Measurements from ENCODE around the gene ATP5PF.

Gene ATP5PF

DNA sequence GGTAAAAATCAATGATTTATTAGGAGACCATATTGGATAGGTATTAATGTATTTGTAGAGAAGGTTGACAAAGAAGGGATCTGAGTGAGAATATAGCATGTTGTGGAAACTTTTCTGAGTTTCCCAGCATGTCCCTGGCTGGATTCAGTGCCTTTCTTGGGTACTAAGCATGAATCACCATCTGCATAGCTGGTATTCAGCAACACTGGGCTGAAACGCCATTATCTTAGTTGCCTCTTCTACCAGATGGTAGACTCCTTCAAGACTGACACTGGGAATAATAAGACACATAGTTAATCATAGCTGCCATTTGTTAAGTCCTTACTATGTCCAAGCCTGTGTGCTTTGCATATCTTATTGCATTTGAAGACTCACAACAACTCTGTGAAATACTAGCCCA is 45.5 kb downstream of the ATP5PF start:
- Histone ChIP-seq H3K4me1 (ENCODE audit: control insufficient read depth, insufficient read depth, low read length, unreplicated experiment) (no peaks in the 10 kb centered on the region), H3K36me3 (ENCODE audit: insufficient read depth, low read length) (no peaks in the 10 kb centered on the region), H2AFZ (ENCODE audit: low read length, unreplicated experiment) (no peak overlapping the region), H3K27ac (ENCODE audit: low read depth, low read length) (no peak overlapping the region), H3K4me3 (ENCODE audit: low read depth, low read length) (no peak overlapping the region), H3K79me2 (ENCODE audit: control insufficient read depth, insufficient read depth, low read length, unreplicated experiment) (no peaks in the 10 kb centered on the region), H3K27me3 (ENCODE audit: insufficient read depth, low read length) (no peaks in the 10 kb centered on the region)

DNA sequence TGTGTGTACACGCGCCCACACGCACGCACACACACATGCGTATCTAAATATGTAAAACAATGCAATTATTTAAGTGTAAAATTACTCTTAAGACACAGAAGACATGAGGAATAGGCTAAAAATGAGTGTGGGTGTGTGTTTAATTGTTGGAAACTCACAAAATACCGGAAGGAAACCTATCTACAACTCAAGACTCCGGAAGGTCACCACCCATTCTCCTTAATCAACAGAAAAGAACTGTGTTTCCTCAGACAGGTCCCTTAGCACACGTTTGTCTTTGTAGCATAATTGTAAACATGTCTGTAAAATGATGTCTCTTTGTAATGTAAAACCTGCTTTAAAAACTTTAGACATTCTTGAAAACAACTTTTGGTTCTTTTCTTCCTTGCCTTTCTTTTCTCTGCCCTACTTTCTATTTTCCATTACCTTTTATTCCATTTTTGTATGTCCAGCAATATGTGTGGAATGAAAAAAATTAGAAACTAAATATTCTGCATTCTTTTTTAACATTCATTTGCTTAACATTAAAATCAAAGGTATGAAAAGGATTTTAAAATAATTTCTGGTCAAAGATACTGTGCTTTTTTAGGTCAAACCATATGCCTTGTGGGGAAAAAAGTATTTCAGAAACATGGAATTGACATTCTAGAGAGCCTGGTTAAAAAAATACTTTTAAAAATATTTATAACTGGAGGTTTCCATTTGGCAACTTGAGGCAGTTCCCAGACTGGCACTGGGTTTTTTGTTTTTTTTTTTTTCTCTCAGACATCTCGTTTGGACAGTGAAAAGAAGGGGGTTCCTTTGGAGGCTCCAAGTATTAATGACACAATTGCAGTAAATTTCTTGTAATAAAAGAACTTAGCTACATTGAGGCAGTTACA is 46.2 kb downstream of the ATP5PF start:
- H3K27ac ChIP-seq (ENCODE audit: low read depth, low read length), result no peak overlapping the region
- no peaks in the 10 kb centered on the region for H3K4me1 ChIP-seq (ENCODE audit: control insufficient read depth, insufficient read depth, low read length, unreplicated experiment)
- no peak overlapping the region for H2AFZ ChIP-seq (ENCODE audit: low read length, unreplicated experiment)
- no peaks in the 10 kb centered on the region for H3K79me2 ChIP-seq (ENCODE audit: control insufficient read depth, insufficient read depth, low read length, unreplicated experiment)
- no peaks in the 10 kb centered on the region for H3K27me3 ChIP-seq (ENCODE audit: insufficient read depth, low read length)
- H3K36me3 ChIP-seq (ENCODE audit: insufficient read depth, low read length), result no peaks in the 10 kb centered on the region
- H3K4me3 ChIP-seq (ENCODE audit: low read depth, low read length), result no peak overlapping the region

DNA sequence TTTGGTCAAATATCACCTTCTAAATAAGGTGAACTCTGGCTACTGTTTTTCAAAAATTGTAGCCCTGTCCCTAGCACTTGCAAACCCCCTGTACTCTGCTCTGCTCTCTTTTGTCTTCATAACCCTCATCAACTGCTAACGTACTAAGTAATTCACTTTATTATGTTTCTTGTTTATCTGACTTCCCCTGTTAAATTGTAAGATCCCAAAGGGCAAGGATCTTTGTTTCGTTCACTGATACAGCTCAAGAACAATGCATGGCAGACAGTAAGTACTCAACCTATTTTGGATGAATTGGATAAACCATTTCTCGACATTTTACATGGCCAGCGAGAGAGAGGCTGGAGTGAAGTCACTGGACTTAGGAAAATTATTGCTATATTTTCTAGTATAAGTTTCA is 46.9 kb downstream of the ATP5PF start:
- H3K4me3 ChIP-seq (ENCODE audit: low read depth, low read length), result no peak overlapping the region
- H2AFZ ChIP-seq (ENCODE audit: low read length, unreplicated experiment), result no peak overlapping the region
- no peaks in the 10 kb centered on the region for H3K79me2 ChIP-seq (ENCODE audit: control insufficient read depth, insufficient read depth, low read length, unreplicated experiment)
- no peaks in the 10 kb centered on the region for H3K27me3 ChIP-seq (ENCODE audit: insufficient read depth, low read length)
- no peak overlapping the region for H3K27ac ChIP-seq (ENCODE audit: low read depth, low read length)
- no peaks in the 10 kb centered on the region for H3K4me1 ChIP-seq (ENCODE audit: control insufficient read depth, insufficient read depth, low read length, unreplicated experiment)
- no peaks in the 10 kb centered on the region for H3K36me3 ChIP-seq (ENCODE audit: insufficient read depth, low read length)

DNA sequence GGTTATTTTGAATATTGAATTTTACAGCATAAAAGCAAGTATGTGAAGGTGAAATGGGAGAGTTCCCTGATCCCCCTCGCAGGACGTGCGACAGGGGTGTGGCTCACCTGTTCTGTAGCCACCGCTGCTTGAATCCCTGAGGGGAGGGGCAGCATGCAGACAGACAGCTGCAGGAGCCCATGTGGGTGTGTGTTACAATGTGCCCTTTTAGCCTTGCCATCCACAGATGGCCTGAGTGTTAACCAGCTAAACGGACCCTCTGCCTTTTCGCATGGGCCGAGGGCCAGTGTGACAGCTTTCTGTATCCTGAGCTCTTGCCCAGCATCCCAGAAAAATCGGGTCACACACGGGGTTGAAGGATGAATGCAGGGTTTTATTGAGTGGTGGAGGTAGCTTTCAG is 52.3 kb downstream of the ATP5PF start:
- H3K27me3 ChIP-seq (ENCODE audit: insufficient read depth, low read length), result peaks cover 12% of the 10 kb centered on the region

DNA sequence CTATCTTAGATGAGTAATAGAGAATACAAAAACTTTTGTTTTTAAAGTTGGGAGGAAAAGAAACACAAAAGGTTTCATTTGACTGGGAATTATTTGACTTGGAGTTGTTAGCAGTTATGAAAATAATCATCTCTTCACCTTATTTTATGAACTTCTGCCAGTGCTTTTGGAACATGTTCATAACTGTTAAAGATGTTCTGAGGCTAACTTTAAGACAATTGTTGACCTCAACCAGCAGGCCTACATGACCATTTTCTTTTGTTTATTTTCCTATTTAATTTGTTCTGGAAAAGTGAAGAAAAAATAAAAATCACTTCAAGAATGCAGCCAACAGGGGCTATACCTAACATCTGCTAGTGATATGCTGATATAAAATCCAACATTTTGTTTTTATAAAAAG is 58.3 kb downstream of the ATP5PF start:
- no peak overlapping the region for H2AFZ ChIP-seq (ENCODE audit: low read length, unreplicated experiment)
- H3K4me3 ChIP-seq (ENCODE audit: low read depth, low read length), result no peak overlapping the region
- no peaks in the 10 kb centered on the region for H3K4me1 ChIP-seq (ENCODE audit: control insufficient read depth, insufficient read depth, low read length, unreplicated experiment)
- no peaks in the 10 kb centered on the region for H3K36me3 ChIP-seq (ENCODE audit: insufficient read depth, low read length)
- no peak overlapping the region for H3K27ac ChIP-seq (ENCODE audit: low read depth, low read length)
- no peaks in the 10 kb centered on the region for H3K79me2 ChIP-seq (ENCODE audit: control insufficient read depth, insufficient read depth, low read length, unreplicated experiment)
- H3K27me3 ChIP-seq (ENCODE audit: insufficient read depth, low read length), result peaks cover 12% of the 10 kb centered on the region; the same call in 1 of the 2 replicates

More for the DNA sequence above, 52.3 kb downstream of the ATP5PF start:
- no peaks in the 10 kb centered on the region for H3K4me1 ChIP-seq (ENCODE audit: control insufficient read depth, insufficient read depth, low read length, unreplicated experiment)
- H3K27ac ChIP-seq (ENCODE audit: low read depth, low read length), result no peak overlapping the region
- H3K36me3 ChIP-seq (ENCODE audit: insufficient read depth, low read length), result no peaks in the 10 kb centered on the region
- H3K4me3 ChIP-seq (ENCODE audit: low read depth, low read length), result no peak overlapping the region
- H2AFZ ChIP-seq (ENCODE audit: low read length, unreplicated experiment), result no peak overlapping the region
- no peaks in the 10 kb centered on the region for H3K79me2 ChIP-seq (ENCODE audit: control insufficient read depth, insufficient read depth, low read length, unreplicated experiment)
